ENCODE results near the gene XPO4. TPM values are rescaled to one million over a fixed set of nuclear protein-coding genes. Genes with fewer than 3 reads are reported as not detected.

XPO4 gene
- total and polyA plus RNA-seq, 10 of the 15 experiments (the other 5 are each of a cell fraction or from before 2014, with no cell fraction given) = 3.6 to 24.9 (median 18.4) TPM

DNA sequence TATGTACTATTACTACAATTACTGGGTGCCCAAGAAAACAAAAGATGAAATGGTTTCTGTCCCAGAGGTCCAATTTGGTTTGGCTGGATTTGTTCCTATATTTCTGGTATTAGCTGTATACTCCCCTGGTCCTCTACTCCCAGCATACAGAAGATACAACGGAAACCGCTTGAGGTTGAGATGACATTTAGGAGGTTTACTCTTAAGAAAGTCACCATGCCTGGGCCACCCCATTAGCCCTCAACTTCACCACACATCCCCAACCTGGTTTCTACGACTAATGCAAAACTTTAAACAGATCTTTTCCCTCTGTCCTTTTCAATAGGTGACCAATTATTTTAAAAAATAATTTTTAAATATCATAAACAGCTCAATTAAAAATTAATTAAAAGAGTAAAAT lies 82.8 kb downstream of the XPO4 start (continued):
- TF ChIP-seq EZH2 (IDR thresholded peaks at IDR 0.05; ENCODE audit: borderline replicate concordance, control insufficient read depth, low read depth, low read length) (no peak), SUPT20H (IDR thresholded peaks at IDR 0.05; ENCODE audit: borderline replicate concordance, control insufficient read depth, low read depth, low read length) (no peak), GATAD2B (conservative IDR thresholded peaks at IDR 0.05; ENCODE audit: low read depth) (no peak)

- no peak overlapping the region for H3K4me2 ChIP-seq (ENCODE audit: control insufficient read depth, insufficient read depth)
- BruUV-seq (replicated peaks) = no TSS peak
- H3K4me3 ChIP-seq = no peak overlapping the region
- RAD21 ChIA-PET (ENCODE audit: unreplicated experiment) = no interaction called here
- no peaks in the 10 kb centered on the region for H3K9me3 ChIP-seq (replicated peaks; ENCODE audit: control insufficient read depth, insufficient read depth, low read length)
- H2AFZ ChIP-seq (ENCODE audit: control insufficient read depth, low read depth, low read length) = no peak overlapping the region
- intact Hi-C loops (cut with micrococcal nuclease; ENCODE audit: unreplicated experiment) = no loop called here
- 97% methylated on average over 1 of the region's 1 CpG for WGBS (ENCODE audit: insufficient coverage, insufficient replicate concordance, low lambda C conversion rate, missing lambda C conversion rate)
- SMC1A ChIA-PET (ENCODE audit: uncharacterized antibody, unreplicated experiment) = interaction anchor here (1.2 to 2.0 kb wide), 3 partner anchors 8 to 320 kb away, joined by 3 to 5 read pairs (median 4); no protein-coding TSS in a partner anchor
- CTCF ChIA-PET = interaction anchor here (0.8 to 4.5 kb wide), 5 partner anchors 10 to 322 kb away, joined by 3 to 33 read pairs (median 5); no protein-coding TSS in a partner anchor
- POLR2A ChIA-PET = no interaction called here
- ATAC-seq (no peak), DNase-seq (ENCODE audit: low read depth, low spot score) (no peak), FAIRE-seq (no peak)
- no peaks in the 10 kb centered on the region for H3K79me2 ChIP-seq (ENCODE audit: control insufficient read depth, insufficient read depth, low read length)
- in situ Hi-C loops (cut with MboI) = no loop called here
- H3K27me3 ChIP-seq (replicated peaks in 1 of 2; ENCODE audit: control insufficient read depth in 2 of 2, insufficient read depth in 2 of 2, low read length in 1 of 2) = no peaks in the 10 kb centered on the region
- H3K36me3 ChIP-seq (ENCODE audit: control insufficient read depth in 2 of 2, insufficient read depth in 2 of 2, low read length in 1 of 2) = peaks cover 0 to 13% of the 10 kb centered on the region in 2 experiments; a peak in 3 of 4 replicates
- no peaks in the 10 kb centered on the region for H4K20me1 ChIP-seq (ENCODE audit: control insufficient read depth, insufficient read depth)
- H3K27ac ChIP-seq (ENCODE audit: control insufficient read depth, insufficient read depth) = no peak overlapping the region
- no peak overlapping the region for H3K9ac ChIP-seq (ENCODE audit: control insufficient read depth, insufficient read depth, low read length)
- no peaks in the 10 kb centered on the region for H3K4me1 ChIP-seq (ENCODE audit: control insufficient read depth, insufficient read depth, low read length)
- TF ChIP-seq ATF7 (IDR thresholded peaks at IDR 0.05; ENCODE audit: low read depth) = no peak
- no peak for TF ChIP-seq CHD2 (IDR thresholded peaks at IDR 0.05; ENCODE audit: borderline replicate concordance, low read depth, low read length)
- no peak for TF ChIP-seq MAX (IDR thresholded peaks at IDR 0.05; ENCODE audit: low read depth, low read length)
- TF ChIP-seq GABPA (IDR thresholded peaks at IDR 0.05; ENCODE audit: low read depth) = no peak
- no peak for TF ChIP-seq CTCF (IDR thresholded peaks at IDR 0.05 in 2 of 3, conservative IDR thresholded peaks at IDR 0.05 in 1 of 3; ENCODE audit: control insufficient read depth in 2 of 3, extremely low read depth in 1 of 3, insufficient read depth in 1 of 3, low read depth in 3 of 3, low read length in 3 of 3)
- TF ChIP-seq JUNB (IDR thresholded peaks at IDR 0.05) = no peak
- TF ChIP-seq, protein P1, sequence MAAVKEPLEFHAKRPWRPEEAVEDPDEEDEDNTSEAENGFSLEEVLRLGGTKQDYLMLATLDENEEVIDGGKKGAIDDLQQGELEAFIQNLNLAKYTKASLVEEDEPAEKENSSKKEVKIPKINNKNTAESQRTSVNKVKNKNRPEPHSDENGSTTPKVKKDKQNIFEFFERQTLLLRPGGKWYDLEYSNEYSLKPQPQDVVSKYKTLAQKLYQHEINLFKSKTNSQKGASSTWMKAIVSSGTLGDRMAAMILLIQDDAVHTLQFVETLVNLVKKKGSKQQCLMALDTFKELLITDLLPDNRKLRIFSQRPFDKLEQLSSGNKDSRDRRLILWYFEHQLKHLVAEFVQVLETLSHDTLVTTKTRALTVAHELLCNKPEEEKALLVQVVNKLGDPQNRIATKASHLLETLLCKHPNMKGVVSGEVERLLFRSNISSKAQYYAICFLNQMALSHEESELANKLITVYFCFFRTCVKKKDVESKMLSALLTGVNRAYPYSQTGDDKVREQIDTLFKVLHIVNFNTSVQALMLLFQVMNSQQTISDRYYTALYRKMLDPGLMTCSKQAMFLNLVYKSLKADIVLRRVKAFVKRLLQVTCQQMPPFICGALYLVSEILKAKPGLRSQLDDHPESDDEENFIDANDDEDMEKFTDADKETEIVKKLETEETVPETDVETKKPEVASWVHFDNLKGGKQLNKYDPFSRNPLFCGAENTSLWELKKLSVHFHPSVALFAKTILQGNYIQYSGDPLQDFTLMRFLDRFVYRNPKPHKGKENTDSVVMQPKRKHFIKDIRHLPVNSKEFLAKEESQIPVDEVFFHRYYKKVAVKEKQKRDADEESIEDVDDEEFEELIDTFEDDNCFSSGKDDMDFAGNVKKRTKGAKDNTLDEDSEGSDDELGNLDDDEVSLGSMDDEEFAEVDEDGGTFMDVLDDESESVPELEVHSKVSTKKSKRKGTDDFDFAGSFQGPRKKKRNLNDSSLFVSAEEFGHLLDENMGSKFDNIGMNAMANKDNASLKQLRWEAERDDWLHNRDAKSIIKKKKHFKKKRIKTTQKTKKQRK (IDR thresholded peaks at IDR 0.05; ENCODE audit: low read depth, low read length) = no peak
- TF ChIP-seq NBN (IDR thresholded peaks at IDR 0.05) = no peak
- TF ChIP-seq, protein P2, sequence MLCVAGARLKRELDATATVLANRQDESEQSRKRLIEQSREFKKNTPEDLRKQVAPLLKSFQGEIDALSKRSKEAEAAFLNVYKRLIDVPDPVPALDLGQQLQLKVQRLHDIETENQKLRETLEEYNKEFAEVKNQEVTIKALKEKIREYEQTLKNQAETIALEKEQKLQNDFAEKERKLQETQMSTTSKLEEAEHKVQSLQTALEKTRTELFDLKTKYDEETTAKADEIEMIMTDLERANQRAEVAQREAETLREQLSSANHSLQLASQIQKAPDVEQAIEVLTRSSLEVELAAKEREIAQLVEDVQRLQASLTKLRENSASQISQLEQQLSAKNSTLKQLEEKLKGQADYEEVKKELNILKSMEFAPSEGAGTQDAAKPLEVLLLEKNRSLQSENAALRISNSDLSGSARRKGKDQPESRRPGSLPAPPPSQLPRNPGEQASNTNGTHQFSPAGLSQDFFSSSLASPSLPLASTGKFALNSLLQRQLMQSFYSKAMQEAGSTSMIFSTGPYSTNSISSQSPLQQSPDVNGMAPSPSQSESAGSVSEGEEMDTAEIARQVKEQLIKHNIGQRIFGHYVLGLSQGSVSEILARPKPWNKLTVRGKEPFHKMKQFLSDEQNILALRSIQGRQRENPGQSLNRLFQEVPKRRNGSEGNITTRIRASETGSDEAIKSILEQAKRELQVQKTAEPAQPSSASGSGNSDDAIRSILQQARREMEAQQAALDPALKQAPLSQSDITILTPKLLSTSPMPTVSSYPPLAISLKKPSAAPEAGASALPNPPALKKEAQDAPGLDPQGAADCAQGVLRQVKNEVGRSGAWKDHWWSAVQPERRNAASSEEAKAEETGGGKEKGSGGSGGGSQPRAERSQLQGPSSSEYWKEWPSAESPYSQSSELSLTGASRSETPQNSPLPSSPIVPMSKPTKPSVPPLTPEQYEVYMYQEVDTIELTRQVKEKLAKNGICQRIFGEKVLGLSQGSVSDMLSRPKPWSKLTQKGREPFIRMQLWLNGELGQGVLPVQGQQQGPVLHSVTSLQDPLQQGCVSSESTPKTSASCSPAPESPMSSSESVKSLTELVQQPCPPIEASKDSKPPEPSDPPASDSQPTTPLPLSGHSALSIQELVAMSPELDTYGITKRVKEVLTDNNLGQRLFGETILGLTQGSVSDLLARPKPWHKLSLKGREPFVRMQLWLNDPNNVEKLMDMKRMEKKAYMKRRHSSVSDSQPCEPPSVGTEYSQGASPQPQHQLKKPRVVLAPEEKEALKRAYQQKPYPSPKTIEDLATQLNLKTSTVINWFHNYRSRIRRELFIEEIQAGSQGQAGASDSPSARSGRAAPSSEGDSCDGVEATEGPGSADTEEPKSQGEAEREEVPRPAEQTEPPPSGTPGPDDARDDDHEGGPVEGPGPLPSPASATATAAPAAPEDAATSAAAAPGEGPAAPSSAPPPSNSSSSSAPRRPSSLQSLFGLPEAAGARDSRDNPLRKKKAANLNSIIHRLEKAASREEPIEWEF (IDR thresholded peaks at IDR 0.05; ENCODE audit: insufficient replicate concordance, low read depth, low read length) = no peak
These were observed 87.1 kb downstream of the XPO4 start for GRCh38 chr13:20815464-20815863.

Data from GM12878 (cell line).